SK-N-MC (cell line): ENCODE data around the gene GLS.
"Not testable (repeated sequence)": the region's sequence is repeated elsewhere in the genome, so short reads cannot be mapped to it uniquely, and the experiment has no call there.

Experiments used
- EZH2 ChIP-seq: fragments of 200-600 bp; sonication (generic); IDR thresholded peaks from one replicate; pipeline ENCODE4 v1.6.1; 2017; ENCODE audit warnings: antibody characterized with exemption
- POLR2AphosphoS5 ChIP-seq: IDR thresholded peaks from 2 replicates; pipeline ENCODE4 v1.6.1; 2012; ENCODE audit warnings: mild to moderate bottlenecking, low read depth, low read length, borderline replicate concordance

- TF ChIP-seq POLR2AphosphoS5, EZH2: not testable (repeated sequence)
Observed at GRCh38 chr2:190995315-190995714, 114.7 kb downstream of the GLS start.
